GM18951 (cell line): ENCODE measurements around the gene RPS26.
"Not testable (repeated sequence)": the region's sequence is repeated elsewhere in the genome, so short reads cannot be mapped to it uniquely, and the experiment has no call there.

ENCODE experiments used
- POLR2A ChIP-seq: IDR thresholded peaks from 4 replicates; pipeline ENCODE4 v1.6.1; 2011; ENCODE audit warnings: mild to moderate bottlenecking; ENCODE audit not compliant: insufficient read length, insufficient read depth; ENCODE audit errors: extremely low read depth
- in situ Hi-C: fragments of 300-500 bp; cut with MboI; formaldehyde crosslinking; loops from one replicate; pipeline ENCODE4 v1.12.0; 2022; ENCODE audit warnings: low sequenced_read_pairs, mixed read lengths, inconsistent platforms; ENCODE audit not compliant: unreplicated experiment

The RPS26 gene

GRCh38 chr12:56071648-56072047 lies 29.9 kb downstream of the RPS26 start:
- in situ Hi-C loops = no loop called here
- TF ChIP-seq POLR2A = no peak

- TF ChIP-seq POLR2A = no peak
- in situ Hi-C loops = no loop called here
These were observed 32.7 kb downstream of the RPS26 start for GRCh38 chr12:56074396-56074795.

- in situ Hi-C loops = not testable (repeated sequence)
These were observed 36.2 kb downstream of the RPS26 start for GRCh38 chr12:56077966-56078365.

GRCh38 chr12:56078427-56078826 lies 36.7 kb downstream of the RPS26 start:
- in situ Hi-C loops = no loop called here
- TF ChIP-seq POLR2A = no peak

GRCh38 chr12:56078931-56079722 lies 37.4 kb downstream of the RPS26 start:
- no peak for TF ChIP-seq POLR2A
- in situ Hi-C loops = no loop called here

- in situ Hi-C loops = no loop called here
- TF ChIP-seq POLR2A = no peak
These were observed 38.2 kb downstream of the RPS26 start, which contains the start of gene ERBB3 for GRCh38 chr12:56079723-56080555. ERBB3 (plus strand) TSS chr12:56080165; CDS start chr12:56080301, 136 bp downstream.

GRCh38 chr12:56080556-56081138 lies 38.9 kb downstream of the RPS26 start:
- TF ChIP-seq POLR2A = no peak
- in situ Hi-C loops = no loop called here

GRCh38 chr12:56081393-56082347 lies 40.0 kb downstream of the RPS26 start:
- in situ Hi-C loops = no loop called here
- no peak for TF ChIP-seq POLR2A

GRCh38 chr12:56082382-56082781 lies 40.7 kb downstream of the RPS26 start:
- in situ Hi-C loops = no loop called here
- no peak for TF ChIP-seq POLR2A

GRCh38 chr12:56082967-56083366 lies 41.2 kb downstream of the RPS26 start:
- in situ Hi-C loops = no loop called here
- TF ChIP-seq POLR2A = no peak

GRCh38 chr12:56084958-56085543 lies 43.3 kb downstream of the RPS26 start:
- TF ChIP-seq POLR2A = no peak
- in situ Hi-C loops = no loop called here

GRCh38 chr12:56086096-56086495 lies 44.4 kb downstream of the RPS26 start:
- no peak for TF ChIP-seq POLR2A
- in situ Hi-C loops = no loop called here
